ENCODE results near the gene RPS6KA2. TPM values are rescaled to one million over a fixed set of nuclear protein-coding genes. Genes with fewer than 3 reads are reported as not detected.

RPS6KA2 gene
- total and polyA plus RNA-seq, 3 donors from 2014 or later = 18.4 to 21.7 (median 19.8) TPM

DNA sequence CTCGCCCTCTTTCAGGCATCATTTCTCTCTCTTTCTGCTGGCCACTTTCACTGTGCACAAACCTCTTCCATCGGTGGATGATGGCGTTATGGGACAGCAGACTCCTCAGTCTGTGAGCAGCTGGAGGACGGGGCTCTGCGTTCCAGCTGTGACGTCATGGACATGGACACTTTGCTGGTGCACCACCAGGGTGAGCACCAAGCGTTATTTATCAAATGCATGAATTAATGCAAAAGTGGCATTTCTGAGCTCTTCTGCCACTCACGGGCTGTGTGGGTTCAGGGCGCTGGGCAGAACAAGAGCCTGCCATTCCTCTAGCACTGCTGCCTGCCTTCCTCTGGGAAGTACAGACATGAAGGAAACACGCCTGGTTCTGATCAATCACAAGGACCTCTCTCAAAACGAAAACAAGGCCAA, 161.4 kb downstream of the RPS6KA2 start:
- no peaks in the 10 kb centered on the region for H3K27me3 ChIP-seq
- TF ChIP-seq CTCF (IDR thresholded peaks at IDR 0.05) (no peak), POLR2A (IDR thresholded peaks at IDR 0.05) (no peak)
- no peak overlapping the region for H3K27ac ChIP-seq
- no peaks in the 10 kb centered on the region for H3K36me3 ChIP-seq (ENCODE audit: low read depth, missing control alignments)
- H3K4me1 ChIP-seq = no peaks in the 10 kb centered on the region
- intact Hi-C loops (cut with DNase I; ENCODE audit: low total_unique reads) = no loop called here
- no peaks in the 10 kb centered on the region for H3K9me3 ChIP-seq
- WGBS, 2 donors = 79 to 84% methylated on average over 11 of the region's 11 CpGs
- DNase-seq = no peak
- no peak overlapping the region for H3K4me3 ChIP-seq

DNA sequence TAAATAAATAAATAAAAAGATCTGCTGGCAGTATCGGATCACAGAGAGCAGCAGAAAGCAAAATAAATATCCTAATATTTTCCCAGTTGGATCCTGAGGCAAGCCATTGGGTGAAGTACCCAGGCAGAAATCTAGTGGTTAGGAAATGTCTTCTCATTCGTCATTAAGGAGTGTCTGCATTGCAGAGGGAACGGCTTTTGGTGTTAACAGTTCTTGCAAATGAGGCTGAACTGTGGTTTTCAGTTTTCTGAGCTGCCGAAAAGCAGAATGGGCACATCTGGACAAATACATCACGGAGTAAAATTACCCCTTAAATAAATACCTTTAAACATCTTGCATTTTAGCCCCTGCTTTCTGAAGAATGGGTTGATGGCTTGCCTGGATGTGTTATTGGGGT, 162.1 kb downstream of the RPS6KA2 start:
- no peaks in the 10 kb centered on the region for H3K4me1 ChIP-seq
- no peak overlapping the region for H3K27ac ChIP-seq
- intact Hi-C loops (cut with DNase I; ENCODE audit: low total_unique reads) = no loop called here
- H3K9me3 ChIP-seq = no peaks in the 10 kb centered on the region
- no peaks in the 10 kb centered on the region for H3K27me3 ChIP-seq
- DNase-seq = no peak
- WGBS, 2 donors = 90 to 95% methylated on average over 5 of the region's 5 CpGs
- no peak overlapping the region for H3K4me3 ChIP-seq
- no peaks in the 10 kb centered on the region for H3K36me3 ChIP-seq (ENCODE audit: low read depth, missing control alignments)
- TF ChIP-seq CTCF (IDR thresholded peaks at IDR 0.05) (no peak), POLR2A (IDR thresholded peaks at IDR 0.05) (no peak)

DNA sequence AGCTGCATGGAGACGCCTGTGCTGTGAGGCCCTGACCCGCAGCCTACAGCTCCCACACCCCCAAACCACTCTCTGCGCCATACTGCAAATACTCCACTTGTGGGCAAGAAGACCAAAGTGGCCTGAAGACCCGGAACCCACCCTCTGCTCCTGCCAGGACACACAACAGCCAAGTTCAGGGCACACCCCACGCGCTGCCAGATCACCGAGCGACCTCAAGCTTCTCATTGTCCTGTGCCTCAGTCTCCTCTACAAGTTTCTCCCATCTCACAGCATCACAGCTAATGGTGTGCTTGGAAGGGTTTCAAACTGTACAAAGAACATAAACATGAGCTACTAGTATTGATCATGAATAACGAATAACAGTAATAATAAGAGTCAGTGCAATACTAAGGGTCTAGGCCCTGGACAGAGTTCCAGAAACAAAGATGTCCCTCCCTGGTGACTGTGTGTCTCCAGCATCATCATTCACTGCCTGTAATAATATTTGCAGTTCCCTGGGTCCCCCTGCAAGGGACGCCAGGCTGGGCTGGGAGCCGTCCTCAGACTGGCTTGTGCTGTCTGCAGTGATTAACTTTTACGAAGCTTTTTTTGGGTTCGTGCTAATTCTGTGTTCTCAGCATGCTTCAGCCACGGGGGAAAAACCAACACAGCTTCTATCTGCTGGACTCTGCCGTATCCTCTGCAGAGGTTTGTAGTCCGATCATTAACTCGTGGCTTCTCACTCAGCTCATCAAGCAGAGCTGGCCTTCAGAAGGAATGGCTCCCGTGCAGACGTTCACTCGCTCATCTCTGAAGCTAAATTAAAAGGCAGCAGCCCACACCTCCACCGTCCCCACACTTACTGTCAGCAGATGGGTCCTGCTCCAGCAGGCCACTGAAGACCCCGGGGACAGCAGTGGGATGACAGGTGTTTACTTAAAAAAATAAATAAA, 162.7 kb downstream of the RPS6KA2 start:
- intact Hi-C loops (cut with DNase I; ENCODE audit: low total_unique reads) = no loop called here
- Histone ChIP-seq H3K4me1 (no peaks in the 10 kb centered on the region), H3K4me3 (no peak overlapping the region), H3K36me3 (ENCODE audit: low read depth, missing control alignments) (no peaks in the 10 kb centered on the region), H3K9me3 (no peaks in the 10 kb centered on the region), H3K27ac (no peak overlapping the region), H3K27me3 (no peaks in the 10 kb centered on the region)
- TF ChIP-seq POLR2A (IDR thresholded peaks at IDR 0.05) = no peak
- TF ChIP-seq CTCF (IDR thresholded peaks at IDR 0.05) = no peak
- no peak for DNase-seq
- WGBS, 2 donors = 90% methylated on average over 20 to 22 of the region's 22 CpGs

- no peak for TF ChIP-seq POLR2A (IDR thresholded peaks at IDR 0.05)
- TF ChIP-seq CTCF (IDR thresholded peaks at IDR 0.05) = no peak
- DNase-seq = no peak
- H3K27me3 ChIP-seq = no peaks in the 10 kb centered on the region
- no peaks in the 10 kb centered on the region for H3K4me1 ChIP-seq
- 86 to 89% methylated on average over 23 of the region's 23 CpGs for WGBS, 2 donors
- H3K27ac ChIP-seq = no peak overlapping the region
- no peak overlapping the region for H3K4me3 ChIP-seq
- intact Hi-C loops (cut with DNase I; ENCODE audit: low total_unique reads) = no loop called here
- H3K36me3 ChIP-seq (ENCODE audit: low read depth, missing control alignments) = no peaks in the 10 kb centered on the region
- no peaks in the 10 kb centered on the region for H3K9me3 ChIP-seq
Measured at GRCh38 chr6:166463359-166464067, 163.5 kb downstream of the RPS6KA2 start.

Measured in testis (tissue), 3 donors.